GM23338 (cell line): ENCODE results near the gene ITGA8. TPM values are rescaled to one million over a fixed set of nuclear protein-coding genes. Genes with fewer than 3 reads are reported as not detected.

ENCODE experiments used
- ATAC-seq: fragments of 200-7000 bp; cut with Tn5 transposase; 3 replicates; pipeline ENCODE4 v1.9.1; 2020
- DNase-seq: peaks from one replicate; pipeline ENCODE4 v3.0.0-alpha.2; 2015; ENCODE audit warnings: low spot score
- H2AFZ ChIP-seq: fragments of 200-600 bp; sonication (generic); 2 replicates; pipeline ENCODE4 v1.8.0; 2016; ENCODE audit warnings: antibody characterized with exemption, mild to moderate bottlenecking, moderate library complexity
- H3F3A ChIP-seq: fragments of 200-600 bp; sonication (generic); replicated peaks from 2 replicates; pipeline ENCODE4 v1.8.0; 2017; ENCODE audit warnings: antibody characterized with exemption, mixed run types, low read depth
- H3K27ac ChIP-seq: fragments of 200-600 bp; sonication (generic); 2 replicates; pipeline ENCODE4 v1.6.1; 2016; ENCODE audit warnings: low read depth
- H3K27me3 ChIP-seq: fragments of 200-600 bp; sonication (generic); 2 replicates; pipeline ENCODE4 v1.8.0; 2016; ENCODE audit warnings: mild to moderate bottlenecking, mixed run types, moderate library complexity; ENCODE audit not compliant: insufficient read depth
- H3K36me3 ChIP-seq: fragments of 200-600 bp; sonication (generic); 2 replicates; pipeline ENCODE4 v1.8.0; 2016; ENCODE audit warnings: mild to moderate bottlenecking; ENCODE audit not compliant: insufficient read depth
- H3K4me1 ChIP-seq: fragments of 200-600 bp; sonication (generic); 2 replicates; pipeline ENCODE4 v1.8.0; 2016; ENCODE audit warnings: mild to moderate bottlenecking, moderate library complexity; ENCODE audit not compliant: insufficient read depth
- H3K4me2 ChIP-seq: fragments of 200-600 bp; sonication (generic); 2 replicates; pipeline ENCODE4 v1.7.1; 2017; ENCODE audit warnings: mixed run types
- H3K4me3 ChIP-seq: fragments of 200-600 bp; sonication (generic); 2 replicates; pipeline ENCODE4 v1.6.1; 2016; ENCODE audit warnings: mixed run types
- H3K79me2 ChIP-seq: fragments of 200-600 bp; sonication (generic); replicated peaks from 2 replicates; pipeline ENCODE4 v1.8.0; 2017; ENCODE audit warnings: mild to moderate bottlenecking; ENCODE audit not compliant: insufficient read depth
- H3K9me2 ChIP-seq: fragments of 200-600 bp; sonication (generic); 2 replicates; pipeline ENCODE4 v1.8.0; 2017; ENCODE audit not compliant: insufficient read depth
- H4K20me1 ChIP-seq: fragments of 200-600 bp; sonication (generic); replicated peaks from 2 replicates; pipeline ENCODE4 v1.8.0; 2017; ENCODE audit warnings: mild to moderate bottlenecking; ENCODE audit not compliant: insufficient read depth
- H3K27ac Mint-ChIP-seq: 2 replicates; pipeline ENCODE4 v1.8.0; 2020; ENCODE audit warnings: inconsistent platforms, mild to moderate bottlenecking, moderate library complexity, mixed read lengths
- H3K27me3 Mint-ChIP-seq: 3 replicates; pipeline ENCODE4 v1.8.0; 2022; ENCODE audit warnings: low read depth, mild to moderate bottlenecking, moderate library complexity, mixed read lengths, inconsistent platforms; ENCODE audit not compliant: insufficient read depth, poor library complexity
- H3K36me3 Mint-ChIP-seq: 3 replicates; pipeline ENCODE4 v1.8.0; 2021; ENCODE audit warnings: low read depth, mild to moderate bottlenecking, inconsistent platforms, moderate library complexity, mixed read lengths
- H3K4me1 Mint-ChIP-seq: 3 replicates; pipeline ENCODE4 v1.8.0; 2020; ENCODE audit warnings: mild to moderate bottlenecking, inconsistent platforms, mixed read lengths
- H3K4me3 Mint-ChIP-seq: 3 replicates; pipeline ENCODE4 v1.8.0; 2021; ENCODE audit warnings: moderate library complexity, mild to moderate bottlenecking, inconsistent platforms, mixed read lengths
- H3K9me3 Mint-ChIP-seq: 3 replicates; pipeline ENCODE4 v1.8.0; 2020; ENCODE audit warnings: moderate library complexity, mild to moderate bottlenecking, inconsistent platforms, mixed read lengths
- CTCF ChIP-seq, 2 experiments: fragments of 200-600 bp in 1 of 2; sonication (generic) in 1 of 2; conservative IDR thresholded peaks; 2 replicates each; pipeline versions ENCODE4 v1.5.1 to v1.6.1; 2016 to 2017; ENCODE audit warnings: antibody characterized with exemption in 2 of 2, low read depth in 2 of 2, mild to moderate bottlenecking in 2 of 2, moderate library complexity in 1 of 2
- ETS1 ChIP-seq: IDR thresholded peaks from 2 replicates; pipeline ENCODE4 v1.6.1; 2016; ENCODE audit warnings: antibody characterized with exemption
- POLR2AphosphoS5 ChIP-seq: IDR thresholded peaks from 2 replicates; pipeline ENCODE4 v1.6.1; 2016; ENCODE audit warnings: antibody characterized with exemption, low read depth
- ZNF114 ChIP-seq: fragments of 250-450 bp; sonication (Bioruptor Pico); IDR thresholded peaks from 2 replicates; pipeline ENCODE4 v1.5.0; 2020; ENCODE audit warnings: mild to moderate bottlenecking, moderate library complexity
- ZNF462 ChIP-seq: fragments of 250-450 bp; sonication (Bioruptor Pico); IDR thresholded peaks from 2 replicates; pipeline ENCODE4 v1.5.0; 2020; ENCODE audit warnings: mild to moderate bottlenecking, moderate library complexity
- polyA plus RNA-seq: library from polyadenylated mRNA; unstranded; fragments of >200 nt; fragmentation: Nextera tagmentation; extraction: Ambion mirVana; gene quantifications from 2 replicates; pipeline ENCODE4 v1.2.1, GENCODE V29; 2016
- total RNA-seq: library from RNA; depleted of rRNA; stranded (reverse); fragments of >200 nt; shearing (Covaris generic); gene quantifications from 2 replicates; pipeline ENCODE4 v1.2.3, GENCODE V29; 2014

ITGA8 gene
- total and polyA plus RNA-seq, 2 experiments from 2014 or later = not detected

- no peak overlapping the region for H3K4me3 ChIP-seq
- no peak overlapping the region for H3K27ac Mint-ChIP-seq
- no peaks in the 10 kb centered on the region for H3K9me3 Mint-ChIP-seq
- no peak for TF ChIP-seq CTCF (conservative IDR thresholded peaks at IDR 0.05; ENCODE audit: low read depth in 2 of 2)
- no peak for TF ChIP-seq ZNF114 (CRISPR knock-in tag)
- no peak for TF ChIP-seq ETS1
- TF ChIP-seq POLR2AphosphoS5 = no peak
- no peak for TF ChIP-seq ZNF462 (CRISPR knock-in tag)
- H3K27ac ChIP-seq = no peak overlapping the region
- no peaks in the 10 kb centered on the region for H3K4me1 ChIP-seq
- no peak for DNase-seq
- no peaks in the 10 kb centered on the region for H3K79me2 ChIP-seq
- no peaks in the 10 kb centered on the region for H3K27me3 ChIP-seq
- no peaks in the 10 kb centered on the region for H3K4me1 Mint-ChIP-seq
- no peak overlapping the region for H3K4me2 ChIP-seq
- no peak for ATAC-seq
- H3K36me3 ChIP-seq = no peaks in the 10 kb centered on the region
- H3F3A ChIP-seq = no peaks in the 10 kb centered on the region
- H3K27me3 Mint-ChIP-seq = no peaks in the 10 kb centered on the region
- no peaks in the 10 kb centered on the region for H3K9me2 ChIP-seq
- no peak overlapping the region for H3K4me3 Mint-ChIP-seq
- no peaks in the 10 kb centered on the region for H4K20me1 ChIP-seq
- no peaks in the 10 kb centered on the region for H3K36me3 Mint-ChIP-seq
- no peak overlapping the region; the same call in 1 of the 2 replicates for H2AFZ ChIP-seq
Measured at GRCh38 chr10:15609246-15609645, 110.5 kb downstream of the ITGA8 start.
